Gastrocnemius medialis (tissue), 4 donors: ENCODE measurements around the gene HIVEP3.

Experiments
- POLR2A ChIP-seq, 2 donors: fragments of 450-650 bp; IDR thresholded peaks; one replicate each; pipeline ENCODE4 v1.6.1; 2017; ENCODE audit warnings: antibody characterized with exemption in 2 of 2, mild to moderate bottlenecking in 2 of 2, moderate library complexity in 2 of 2
- TF ChIP-seq, protein P1 (sequence below), 5 experiments: fragments of 450-650 bp in 3 of 5; fragments of 200-600 bp in 2 of 5; sonication (generic) in 2 of 5; IDR thresholded peaks in 4 of 5; conservative IDR thresholded peaks in 1 of 5; 1 replicate in 4 of 5; 2 replicates in 1 of 5; pipeline ENCODE4 v1.5.1; 2016 to 2019; ENCODE audit warnings: antibody characterized with exemption in 5 of 5, mild to moderate bottlenecking in 3 of 5, moderate library complexity in 3 of 5

GRCh38 chr1:41582351-41582750 is 336.4 kb downstream of the HIVEP3 start:
- TF ChIP-seq, protein P1, sequence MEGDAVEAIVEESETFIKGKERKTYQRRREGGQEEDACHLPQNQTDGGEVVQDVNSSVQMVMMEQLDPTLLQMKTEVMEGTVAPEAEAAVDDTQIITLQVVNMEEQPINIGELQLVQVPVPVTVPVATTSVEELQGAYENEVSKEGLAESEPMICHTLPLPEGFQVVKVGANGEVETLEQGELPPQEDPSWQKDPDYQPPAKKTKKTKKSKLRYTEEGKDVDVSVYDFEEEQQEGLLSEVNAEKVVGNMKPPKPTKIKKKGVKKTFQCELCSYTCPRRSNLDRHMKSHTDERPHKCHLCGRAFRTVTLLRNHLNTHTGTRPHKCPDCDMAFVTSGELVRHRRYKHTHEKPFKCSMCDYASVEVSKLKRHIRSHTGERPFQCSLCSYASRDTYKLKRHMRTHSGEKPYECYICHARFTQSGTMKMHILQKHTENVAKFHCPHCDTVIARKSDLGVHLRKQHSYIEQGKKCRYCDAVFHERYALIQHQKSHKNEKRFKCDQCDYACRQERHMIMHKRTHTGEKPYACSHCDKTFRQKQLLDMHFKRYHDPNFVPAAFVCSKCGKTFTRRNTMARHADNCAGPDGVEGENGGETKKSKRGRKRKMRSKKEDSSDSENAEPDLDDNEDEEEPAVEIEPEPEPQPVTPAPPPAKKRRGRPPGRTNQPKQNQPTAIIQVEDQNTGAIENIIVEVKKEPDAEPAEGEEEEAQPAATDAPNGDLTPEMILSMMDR (IDR thresholded peaks at IDR 0.05 in 4 of 5, conservative IDR thresholded peaks at IDR 0.05 in 1 of 5) = no peak
- TF ChIP-seq POLR2A (IDR thresholded peaks at IDR 0.05) = no peak
